ENCODE results near the gene SNAI1.

The SNAI1 gene

DNA sequence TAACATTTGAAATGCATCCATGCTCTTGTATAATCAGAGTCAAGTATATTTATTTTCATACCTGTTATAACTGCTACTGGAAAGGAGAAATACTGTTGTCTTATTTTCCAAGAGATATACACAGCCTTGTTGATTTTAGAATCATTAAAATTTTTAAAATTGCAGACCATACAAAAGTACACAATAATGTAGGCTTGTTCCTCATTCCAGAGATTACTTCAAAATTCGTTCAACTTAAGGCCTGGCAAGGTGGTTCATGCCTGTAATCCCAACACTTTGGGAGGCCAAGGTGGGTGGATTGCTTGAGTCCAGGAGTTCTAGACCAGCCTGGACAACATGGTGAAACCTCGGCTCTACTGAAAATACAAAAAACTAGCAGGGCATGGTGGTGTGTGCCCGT, 40.5 kb upstream of the SNAI1 start:
- H3K9ac ChIP-seq (ENCODE audit: low read depth, low read length), result no peak overlapping the region

DNA sequence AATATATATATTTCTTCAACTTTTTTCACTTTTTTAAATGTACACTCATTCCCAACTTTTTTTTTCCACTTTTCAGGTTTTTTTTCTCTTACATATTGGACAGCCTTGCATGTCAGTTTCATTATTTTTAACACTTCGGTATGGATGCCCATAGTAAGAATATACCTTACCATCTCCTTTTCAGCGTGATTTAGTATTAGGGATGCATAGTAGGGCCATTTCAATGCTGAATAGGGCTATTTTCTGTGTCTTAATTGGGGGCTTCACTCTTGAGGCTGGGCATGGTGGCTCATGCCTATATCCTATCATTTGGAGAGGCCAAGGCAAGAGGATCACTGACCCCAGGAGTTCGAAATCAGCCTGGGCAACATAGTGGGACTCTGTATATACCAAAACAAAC, 39.8 kb upstream of the SNAI1 start:
- DNase-seq, result no peak
- H3K9me3 ChIP-seq (ENCODE audit: insufficient read depth, low read length, severe bottlenecking), result no peaks in the 10 kb centered on the region
- H2AFZ ChIP-seq (ENCODE audit: low read depth, low read length), result no peak overlapping the region
- no peak for ATAC-seq (ENCODE audit: insufficient read depth, low read depth)
- peaks cover 15% of the 10 kb centered on the region for H3K4me1 ChIP-seq (ENCODE audit: insufficient read depth, low read length)
- H3K79me2 ChIP-seq (ENCODE audit: insufficient read depth, low read length), result peaks cover 79% of the 10 kb centered on the region
- no peaks in the 10 kb centered on the region for H3K27me3 ChIP-seq (ENCODE audit: insufficient read depth, low read length, poor library complexity)
- H3K27ac ChIP-seq (ENCODE audit: low read length), result no peak overlapping the region
- H3K36me3 ChIP-seq (ENCODE audit: insufficient read depth, low read length), result peaks cover 76% of the 10 kb centered on the region
- H3K4me3 ChIP-seq (ENCODE audit: low read depth in 1 of 2, low read length in 2 of 2), result no peak overlapping the region
- TF ChIP-seq EZH2 (IDR thresholded peaks at IDR 0.05; ENCODE audit: borderline replicate concordance, low read depth, low read length, severe bottlenecking), result no peak
- TF ChIP-seq, protein P1, sequence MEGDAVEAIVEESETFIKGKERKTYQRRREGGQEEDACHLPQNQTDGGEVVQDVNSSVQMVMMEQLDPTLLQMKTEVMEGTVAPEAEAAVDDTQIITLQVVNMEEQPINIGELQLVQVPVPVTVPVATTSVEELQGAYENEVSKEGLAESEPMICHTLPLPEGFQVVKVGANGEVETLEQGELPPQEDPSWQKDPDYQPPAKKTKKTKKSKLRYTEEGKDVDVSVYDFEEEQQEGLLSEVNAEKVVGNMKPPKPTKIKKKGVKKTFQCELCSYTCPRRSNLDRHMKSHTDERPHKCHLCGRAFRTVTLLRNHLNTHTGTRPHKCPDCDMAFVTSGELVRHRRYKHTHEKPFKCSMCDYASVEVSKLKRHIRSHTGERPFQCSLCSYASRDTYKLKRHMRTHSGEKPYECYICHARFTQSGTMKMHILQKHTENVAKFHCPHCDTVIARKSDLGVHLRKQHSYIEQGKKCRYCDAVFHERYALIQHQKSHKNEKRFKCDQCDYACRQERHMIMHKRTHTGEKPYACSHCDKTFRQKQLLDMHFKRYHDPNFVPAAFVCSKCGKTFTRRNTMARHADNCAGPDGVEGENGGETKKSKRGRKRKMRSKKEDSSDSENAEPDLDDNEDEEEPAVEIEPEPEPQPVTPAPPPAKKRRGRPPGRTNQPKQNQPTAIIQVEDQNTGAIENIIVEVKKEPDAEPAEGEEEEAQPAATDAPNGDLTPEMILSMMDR (IDR thresholded peaks at IDR 0.05; ENCODE audit: borderline replicate concordance, extremely low read depth, low read length, poor library complexity, severe bottlenecking), result no peak
- no peak overlapping the region for H3K4me2 ChIP-seq (ENCODE audit: insufficient read depth, low read length)
- no peak overlapping the region for H3K9ac ChIP-seq (ENCODE audit: low read depth, low read length)
- H4K20me1 ChIP-seq (ENCODE audit: insufficient read depth, low read length), result peaks cover 50% of the 10 kb centered on the region

More for the DNA sequence above, 40.5 kb upstream of the SNAI1 start:
- H3K27ac ChIP-seq (ENCODE audit: low read length), result no peak overlapping the region
- ATAC-seq (ENCODE audit: insufficient read depth, low read depth) (no peak), DNase-seq (no peak)
- H4K20me1 ChIP-seq (ENCODE audit: insufficient read depth, low read length), result peaks cover 56% of the 10 kb centered on the region
- H3K4me1 ChIP-seq (ENCODE audit: insufficient read depth, low read length), result peaks cover 22% of the 10 kb centered on the region
- H3K79me2 ChIP-seq (ENCODE audit: insufficient read depth, low read length), result peaks cover 83% of the 10 kb centered on the region
- H3K4me2 ChIP-seq (ENCODE audit: insufficient read depth, low read length), result no peak overlapping the region
- peaks cover 72% of the 10 kb centered on the region for H3K36me3 ChIP-seq (ENCODE audit: insufficient read depth, low read length)
- TF ChIP-seq, protein P1 (IDR thresholded peaks at IDR 0.05; ENCODE audit: borderline replicate concordance, extremely low read depth, low read length, poor library complexity, severe bottlenecking), result no peak
- no peak for TF ChIP-seq EZH2 (IDR thresholded peaks at IDR 0.05; ENCODE audit: borderline replicate concordance, low read depth, low read length, severe bottlenecking)
- no peaks in the 10 kb centered on the region for H3K27me3 ChIP-seq (ENCODE audit: insufficient read depth, low read length, poor library complexity)
- no peaks in the 10 kb centered on the region for H3K9me3 ChIP-seq (ENCODE audit: insufficient read depth, low read length, severe bottlenecking)
- no peak overlapping the region for H2AFZ ChIP-seq (ENCODE audit: low read depth, low read length)
- H3K4me3 ChIP-seq (ENCODE audit: low read depth in 1 of 2, low read length in 2 of 2), result no peak overlapping the region

DNA sequence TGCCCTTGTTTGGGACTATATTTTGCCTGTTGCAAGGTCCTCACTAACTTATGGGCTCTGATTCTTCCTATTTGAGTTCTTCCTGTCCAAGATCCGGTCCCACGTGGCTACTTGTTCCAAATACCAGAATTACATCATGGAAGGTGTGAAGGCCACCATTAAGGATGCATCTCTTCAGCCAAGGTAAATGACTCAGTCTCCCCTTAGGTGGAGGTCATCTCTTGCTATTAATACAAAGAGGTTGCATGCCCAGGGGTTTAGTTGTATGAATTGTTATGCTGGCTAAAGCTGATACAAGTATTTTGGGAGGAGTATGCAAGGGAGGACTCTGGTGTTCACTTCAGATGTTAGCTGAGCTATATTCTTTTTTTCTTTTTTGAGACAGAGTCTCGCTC, 37.5 kb upstream of the SNAI1 start:
- H3K27me3 ChIP-seq (ENCODE audit: insufficient read depth, low read length, poor library complexity), result no peaks in the 10 kb centered on the region
- H3K79me2 ChIP-seq (ENCODE audit: insufficient read depth, low read length), result peaks cover 59% of the 10 kb centered on the region
- no peak overlapping the region for H3K9ac ChIP-seq (ENCODE audit: low read depth, low read length)
- H4K20me1 ChIP-seq (ENCODE audit: insufficient read depth, low read length), result peaks cover 48% of the 10 kb centered on the region
- no peak overlapping the region for H3K27ac ChIP-seq (ENCODE audit: low read length)
- ATAC-seq (ENCODE audit: insufficient read depth, low read depth) (no peak), DNase-seq (no peak)
- no peaks in the 10 kb centered on the region for H3K9me3 ChIP-seq (ENCODE audit: insufficient read depth, low read length, severe bottlenecking)
- H3K4me3 ChIP-seq (ENCODE audit: low read depth in 1 of 2, low read length in 2 of 2), result no peak overlapping the region
- H3K36me3 ChIP-seq (ENCODE audit: insufficient read depth, low read length), result peaks cover 85% of the 10 kb centered on the region
- no peak for TF ChIP-seq EZH2 (IDR thresholded peaks at IDR 0.05; ENCODE audit: borderline replicate concordance, low read depth, low read length, severe bottlenecking)
- TF ChIP-seq, protein P1 (IDR thresholded peaks at IDR 0.05; ENCODE audit: borderline replicate concordance, extremely low read depth, low read length, poor library complexity, severe bottlenecking), result no peak
- no peak overlapping the region for H2AFZ ChIP-seq (ENCODE audit: low read depth, low read length)
- no peaks in the 10 kb centered on the region for H3K4me1 ChIP-seq (ENCODE audit: insufficient read depth, low read length)
- H3K4me2 ChIP-seq (ENCODE audit: insufficient read depth, low read length), result no peak overlapping the region

All from DND-41 (cell line).